RKO (cell line): ENCODE measurements around the gene GAN.
"Not testable (repeated sequence)": the region's sequence is repeated elsewhere in the genome, so short reads cannot be mapped to it uniquely, and the experiment has no call there.

Experiments used
- DNase-seq: peaks from one replicate; pipeline ENCODE4 v3.0.0-alpha.2; 2016; ENCODE audit warnings: low spot score

The GAN gene

DNA sequence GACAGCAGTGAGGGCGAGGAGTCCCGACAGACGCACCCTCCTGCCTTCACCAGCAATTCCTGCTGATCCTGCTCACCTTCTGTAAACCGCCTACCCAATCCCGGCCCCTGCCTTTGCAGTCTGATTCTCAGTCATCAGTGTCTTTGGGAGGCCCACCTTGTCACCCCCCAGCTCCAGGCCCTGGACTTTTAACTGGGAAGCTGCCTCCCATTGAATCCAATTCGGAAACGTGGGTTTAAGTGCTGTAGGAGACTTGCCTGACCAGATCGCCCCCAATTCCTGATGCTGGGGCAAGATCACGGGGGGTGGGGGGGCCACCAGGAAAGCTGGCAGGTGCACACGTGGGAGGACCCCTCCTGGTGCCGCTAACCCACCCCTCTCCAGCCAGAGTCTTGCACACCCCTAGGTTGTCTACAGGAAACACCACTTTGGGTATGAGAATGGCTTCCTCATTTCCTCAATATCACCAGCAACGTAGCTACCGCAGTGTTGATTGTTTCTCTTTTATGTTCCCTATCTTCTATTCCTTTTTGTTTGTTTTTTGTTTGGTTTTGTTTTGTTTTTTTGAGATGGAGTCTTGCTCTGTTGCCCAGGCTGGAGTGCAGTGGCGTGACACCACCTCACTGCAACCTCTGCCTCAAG, 83.2 kb downstream of the GAN start:
- DNase-seq = no peak

DNA sequence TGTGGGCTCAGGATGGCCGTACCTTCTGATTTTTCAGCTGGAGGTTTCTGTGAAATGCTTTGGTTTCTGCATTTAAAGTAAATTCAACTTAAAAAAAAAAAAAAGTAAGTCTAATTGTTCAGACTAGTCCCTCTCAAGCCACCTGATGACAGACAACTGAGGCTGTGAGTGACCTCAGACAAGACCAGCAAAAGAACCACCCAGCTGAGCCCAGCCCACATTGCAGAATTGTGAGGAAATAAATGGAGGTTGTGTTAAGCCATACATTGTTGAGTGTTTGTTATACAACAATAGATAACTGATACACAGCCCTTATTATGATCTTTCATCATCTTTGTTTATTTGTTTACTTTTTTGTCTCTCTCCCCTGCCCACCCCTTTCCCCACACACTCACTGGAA, 85.1 kb downstream of the GAN start:
- no peak for DNase-seq

- DNase-seq = peak; percentile 24
These were observed 86.5 kb downstream of the GAN start for GRCh38 chr16:81401035-81401950.

DNA sequence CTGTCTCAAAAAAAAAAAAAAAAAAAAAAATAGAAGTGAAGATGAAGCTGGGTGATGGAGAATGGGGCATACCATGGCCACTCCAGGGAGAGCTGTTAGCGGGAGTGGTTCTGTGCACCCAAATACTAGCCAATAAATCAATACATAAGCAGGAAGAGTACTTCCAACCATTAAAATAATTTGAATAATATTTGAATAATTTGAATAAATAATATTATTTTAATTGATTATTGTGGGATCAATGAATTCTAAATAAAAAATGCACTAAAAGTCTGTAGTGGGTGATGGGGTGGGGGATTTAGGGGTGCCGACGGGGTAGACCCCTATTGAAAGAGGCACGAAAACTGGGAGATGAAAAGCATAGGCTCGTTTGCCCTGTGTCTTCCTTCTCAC, 88.4 kb downstream of the GAN start:
- DNase-seq = no peak

DNA sequence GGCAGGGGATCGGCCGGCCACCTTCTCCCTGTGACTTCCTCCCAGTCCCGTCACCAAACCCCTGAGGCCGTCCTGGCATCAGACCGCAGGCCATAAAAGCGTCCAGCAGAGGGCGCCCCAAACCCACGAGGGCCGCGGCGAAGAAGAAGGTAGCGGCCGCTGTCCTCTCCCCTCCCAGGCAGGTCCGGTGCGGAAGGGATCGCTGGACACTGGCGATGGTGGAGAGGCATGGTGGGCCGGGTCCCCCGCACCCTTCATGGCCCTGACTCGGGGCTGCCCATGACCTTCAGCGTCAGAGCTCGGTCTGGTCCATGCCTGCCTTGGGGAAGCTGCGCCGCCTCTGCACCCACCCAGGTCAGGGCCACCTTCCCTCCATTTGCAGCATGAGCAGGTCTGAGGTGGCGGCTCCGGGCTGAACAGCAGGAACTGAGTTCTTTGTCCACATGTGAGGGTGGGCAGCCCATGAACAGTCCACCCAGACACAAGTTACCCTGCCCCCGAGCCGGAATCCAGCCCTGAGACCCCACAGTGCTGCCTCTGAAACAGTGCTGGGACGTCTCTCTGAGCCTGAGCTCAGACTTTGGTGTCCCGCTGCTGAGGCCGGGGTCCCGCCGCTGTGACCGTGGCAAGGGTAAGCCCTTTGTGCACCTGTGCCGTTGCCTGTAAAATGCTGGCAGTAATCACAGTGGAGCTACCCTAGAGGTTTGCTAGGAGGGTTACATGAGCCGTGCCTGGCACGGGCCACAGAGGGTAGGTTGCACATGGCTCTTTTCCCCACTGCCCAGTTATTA, 89.0 kb downstream of the GAN start:
- DNase-seq = peak; percentile 75

DNA sequence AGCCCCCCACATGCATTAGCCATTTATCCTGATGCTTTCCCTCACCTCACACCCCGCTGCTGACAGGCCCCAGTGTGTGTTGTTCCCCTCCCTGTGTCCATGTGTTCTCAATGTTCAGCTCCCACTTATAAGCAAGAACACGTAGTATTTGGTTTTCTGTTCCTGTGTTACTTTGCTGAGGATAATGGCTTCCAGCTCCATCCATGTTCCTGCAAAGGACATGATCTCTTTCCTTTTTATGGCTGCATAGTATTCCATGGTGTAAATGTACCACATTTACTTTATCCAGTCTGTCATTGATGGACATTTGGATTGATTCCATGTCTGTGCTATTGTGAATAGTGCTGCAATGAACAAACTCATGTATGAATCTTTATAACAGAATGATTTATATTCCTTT, 90.2 kb downstream of the GAN start:
- not testable (repeated sequence) for DNase-seq

GRCh38 chr16:81405702-81406113, 90.9 kb downstream of the GAN start:
- DNase-seq = peak; percentile 90

DNA sequence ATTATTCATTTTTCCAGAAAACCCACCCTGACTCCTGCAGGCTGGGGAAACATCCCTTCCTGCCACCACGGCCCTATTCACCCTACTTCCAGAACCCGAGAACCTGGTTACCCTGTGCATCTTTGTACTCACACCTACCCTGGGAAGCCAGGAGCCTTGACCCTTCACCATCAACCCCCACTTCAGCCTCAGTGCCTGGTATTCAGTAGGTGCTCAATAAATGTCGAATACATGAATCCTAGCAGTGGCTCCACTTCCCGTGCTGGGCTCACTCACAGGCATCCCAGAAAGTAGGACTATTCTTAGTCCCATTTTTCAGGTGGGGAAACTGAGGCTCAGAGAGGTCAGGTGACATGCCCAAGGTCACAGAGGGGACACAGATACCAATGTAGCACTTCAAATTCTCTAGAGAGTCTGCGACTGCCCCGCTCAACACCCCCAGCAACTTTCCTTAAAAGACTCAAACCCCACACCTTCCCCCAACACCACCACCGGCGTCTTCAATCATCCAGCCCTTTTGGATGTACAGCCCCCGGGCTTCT, 93.7 kb downstream of the GAN start:
- no peak for DNase-seq

DNA sequence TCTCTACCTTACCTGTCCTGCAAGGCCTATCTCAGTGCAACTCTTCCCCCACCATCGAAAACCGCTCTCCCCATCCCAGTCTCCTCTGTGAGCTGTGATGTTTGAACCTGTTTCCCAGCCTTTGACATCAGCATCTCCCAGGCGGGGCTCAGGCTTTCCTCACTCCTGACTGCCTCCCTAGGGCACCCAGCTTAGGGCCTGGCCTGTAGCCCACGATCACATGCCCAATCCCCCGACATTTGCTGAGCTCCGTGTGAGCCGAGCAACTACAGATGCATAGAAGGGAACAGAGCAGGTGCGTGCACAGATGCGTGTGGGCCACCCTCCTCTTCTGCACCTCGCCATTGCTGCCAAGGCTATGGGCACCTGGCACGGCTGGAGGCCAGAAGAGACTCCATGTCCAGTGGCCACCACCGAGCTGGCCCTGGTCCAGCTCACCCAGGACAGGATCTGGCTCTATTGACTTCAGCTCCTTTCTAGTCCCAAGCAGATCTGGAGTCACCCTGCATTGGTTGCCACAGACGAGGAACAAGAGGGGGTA, 94.3 kb downstream of the GAN start:
- DNase-seq = no peak

- DNase-seq = no peak
These were observed 96.0 kb downstream of the GAN start for GRCh38 chr16:81410643-81411293.

GRCh38 chr16:81413245-81413990, 98.7 kb downstream of the GAN start:
- DNase-seq = no peak

- DNase-seq = no peak
These were observed 101.0 kb downstream of the GAN start for GRCh38 chr16:81415751-81416150.

- no peak for DNase-seq
These were observed 102.0 kb downstream of the GAN start for GRCh38 chr16:81416749-81417148.

GRCh38 chr16:81417210-81417609, 102.4 kb downstream of the GAN start:
- DNase-seq = no peak

GRCh38 chr16:81419806-81420205, 105.0 kb downstream of the GAN start:
- DNase-seq = no peak

- no peak for DNase-seq
These were observed 106.4 kb downstream of the GAN start for GRCh38 chr16:81421126-81421525.

DNA sequence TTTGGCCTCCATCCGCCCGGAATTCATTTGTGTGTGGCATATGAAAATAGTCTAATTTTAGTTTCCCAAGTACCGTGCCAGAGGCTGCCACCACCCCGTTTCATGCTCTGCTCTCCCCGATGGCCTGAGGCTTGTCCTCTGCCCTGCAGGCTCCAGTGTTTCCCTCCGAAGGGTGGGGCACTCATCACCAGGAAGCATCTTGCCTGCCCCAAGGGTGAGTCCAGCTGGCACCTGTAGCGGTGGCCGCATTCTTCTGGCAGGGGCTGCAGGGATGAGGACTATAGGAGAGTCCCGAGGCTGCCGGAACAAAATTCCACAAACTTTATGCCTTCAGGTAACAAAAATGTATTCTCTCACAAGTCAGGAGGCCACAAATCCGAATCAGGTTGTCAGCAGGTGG, 106.8 kb downstream of the GAN start:
- no peak for DNase-seq

DNA sequence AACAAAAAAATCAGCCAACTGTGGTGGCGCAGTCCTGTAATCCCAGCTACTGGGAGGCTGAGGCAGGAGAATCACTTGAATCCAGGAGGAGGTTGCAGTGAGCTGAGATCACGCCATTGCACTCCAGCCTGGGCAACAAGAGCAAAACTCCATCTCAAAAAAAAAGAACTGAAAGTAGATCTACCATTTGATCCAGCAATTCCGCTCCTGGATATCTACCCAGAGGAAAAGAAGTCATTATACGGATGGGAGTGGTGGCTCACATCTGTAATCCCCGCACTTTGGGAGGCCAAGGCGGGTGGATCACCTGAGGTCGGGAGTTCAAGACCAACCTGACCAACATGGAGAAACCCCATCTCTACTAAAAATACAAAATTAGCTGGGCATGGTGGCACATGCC, 107.4 kb downstream of the GAN start:
- DNase-seq = not testable (repeated sequence)

DNA sequence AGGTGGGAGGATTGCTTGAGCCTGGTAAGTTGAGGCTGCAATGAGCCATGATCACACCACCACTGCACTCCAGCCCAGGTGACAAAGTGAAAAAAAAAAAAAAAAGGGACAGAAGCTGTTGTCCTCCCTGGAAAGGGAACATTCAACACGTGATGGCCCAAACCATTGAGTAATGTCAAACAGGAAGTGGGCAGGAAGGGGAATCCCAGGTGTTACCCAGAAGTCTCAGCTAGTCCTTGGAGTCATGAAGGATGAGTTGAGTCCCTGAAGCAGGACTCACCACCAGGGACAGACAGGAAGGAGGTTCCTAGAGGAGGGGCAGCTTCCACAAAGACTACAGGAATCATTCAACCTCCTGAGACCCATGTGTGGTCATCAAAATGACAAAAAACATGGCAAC, 110.0 kb downstream of the GAN start:
- no peak for DNase-seq

DNA sequence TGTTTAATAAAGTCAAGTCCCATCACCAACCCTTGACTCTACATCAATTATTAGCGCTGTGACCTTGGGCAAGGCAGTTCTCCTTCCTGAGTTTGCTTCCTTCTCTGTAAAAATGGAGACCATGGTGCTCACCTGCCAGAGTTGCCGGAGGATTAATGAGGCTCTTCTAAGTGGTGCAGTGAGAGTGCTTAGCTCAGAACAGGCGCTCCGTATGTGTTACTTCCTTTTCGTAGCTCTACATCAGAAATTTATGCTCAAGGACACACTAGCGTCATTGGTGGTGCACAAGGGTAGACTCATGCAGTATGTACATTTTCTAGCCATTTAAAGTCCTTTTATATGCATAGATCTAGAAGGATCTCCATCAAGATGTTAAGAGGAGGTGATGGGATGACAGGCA, 112.5 kb downstream of the GAN start:
- DNase-seq = no peak

- DNase-seq = peak; percentile 66
These were observed 114.3 kb downstream of the GAN start for GRCh38 chr16:81429045-81429521.
